Kidney epithelial cell (primary cell): ENCODE data around the gene LORICRIN. TPM values are rescaled to one million over a fixed set of nuclear protein-coding genes. Genes with fewer than 3 reads are reported as not detected.

Experiments used
- DNase-seq: peaks from one replicate; pipeline ENCODE4 v3.0.0-alpha.2; 2010; ENCODE audit warnings: low read depth
- H3K27me3 ChIP-seq: 2 replicates; pipeline ENCODE4 v1.6.0; 2011; ENCODE audit warnings: low read length; ENCODE audit not compliant: control insufficient read depth, insufficient read depth
- H3K36me3 ChIP-seq: 2 replicates; pipeline ENCODE4 v1.5.1; 2011; ENCODE audit warnings: low read length; ENCODE audit not compliant: control insufficient read depth, insufficient read depth
- H3K4me3 ChIP-seq: 2 replicates; pipeline ENCODE4 v1.5.1; 2011; ENCODE audit warnings: low read depth, mild to moderate bottlenecking, control low read depth, low read length
- total RNA-seq: library from RNA; depleted of rRNA; stranded (reverse); fragments of >200 nt; gene quantifications from 2 replicates; pipeline ENCODE4 v1.2.3, GENCODE V29; 2015
- TF ChIP-seq, protein P1 (sequence below): IDR thresholded peaks from 2 replicates; pipeline ENCODE4 v1.5.1; 2011; ENCODE audit warnings: mild to moderate bottlenecking, moderate library complexity, low read length, control low read depth, inconsistent platforms; ENCODE audit not compliant: insufficient read depth, poor library complexity, severe bottlenecking

LORICRIN gene, protein sequence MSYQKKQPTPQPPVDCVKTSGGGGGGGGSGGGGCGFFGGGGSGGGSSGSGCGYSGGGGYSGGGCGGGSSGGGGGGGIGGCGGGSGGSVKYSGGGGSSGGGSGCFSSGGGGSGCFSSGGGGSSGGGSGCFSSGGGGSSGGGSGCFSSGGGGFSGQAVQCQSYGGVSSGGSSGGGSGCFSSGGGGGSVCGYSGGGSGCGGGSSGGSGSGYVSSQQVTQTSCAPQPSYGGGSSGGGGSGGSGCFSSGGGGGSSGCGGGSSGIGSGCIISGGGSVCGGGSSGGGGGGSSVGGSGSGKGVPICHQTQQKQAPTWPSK
- total RNA-seq: not detected in 2 replicates

DNA sequence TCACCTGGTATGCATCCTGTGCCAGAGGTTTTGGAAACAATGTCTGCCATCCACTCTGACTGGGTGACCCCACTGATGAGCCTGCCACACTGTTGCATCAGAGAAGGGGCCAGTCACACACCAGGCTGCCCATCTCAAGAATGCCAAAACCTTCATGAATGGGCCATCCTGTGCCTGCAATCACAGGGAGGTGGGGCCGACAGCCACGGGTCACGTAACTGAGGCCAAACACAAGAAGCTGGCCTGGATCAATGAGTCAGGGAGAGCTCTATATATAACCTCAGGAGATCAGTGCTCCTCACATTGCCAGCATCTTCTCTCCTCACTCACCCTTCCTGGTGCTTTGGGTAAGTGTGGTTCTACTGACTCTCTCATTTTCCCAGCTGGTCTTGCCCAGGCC lies at the start of gene LORICRIN:
LORICRIN (plus strand) TSS at position 301 of the 400 bp plus-strand sequence. CDS start 1,263 bp downstream, outside the sequence.
- Histone ChIP-seq H3K4me3 (no peak within 1 kb of the TSS), H3K27me3 (peaks cover 35% of the 10 kb centered on the region), H3K36me3 (no peaks in the 10 kb centered on the region)
- no peak for DNase-seq
- TF ChIP-seq, protein P1, sequence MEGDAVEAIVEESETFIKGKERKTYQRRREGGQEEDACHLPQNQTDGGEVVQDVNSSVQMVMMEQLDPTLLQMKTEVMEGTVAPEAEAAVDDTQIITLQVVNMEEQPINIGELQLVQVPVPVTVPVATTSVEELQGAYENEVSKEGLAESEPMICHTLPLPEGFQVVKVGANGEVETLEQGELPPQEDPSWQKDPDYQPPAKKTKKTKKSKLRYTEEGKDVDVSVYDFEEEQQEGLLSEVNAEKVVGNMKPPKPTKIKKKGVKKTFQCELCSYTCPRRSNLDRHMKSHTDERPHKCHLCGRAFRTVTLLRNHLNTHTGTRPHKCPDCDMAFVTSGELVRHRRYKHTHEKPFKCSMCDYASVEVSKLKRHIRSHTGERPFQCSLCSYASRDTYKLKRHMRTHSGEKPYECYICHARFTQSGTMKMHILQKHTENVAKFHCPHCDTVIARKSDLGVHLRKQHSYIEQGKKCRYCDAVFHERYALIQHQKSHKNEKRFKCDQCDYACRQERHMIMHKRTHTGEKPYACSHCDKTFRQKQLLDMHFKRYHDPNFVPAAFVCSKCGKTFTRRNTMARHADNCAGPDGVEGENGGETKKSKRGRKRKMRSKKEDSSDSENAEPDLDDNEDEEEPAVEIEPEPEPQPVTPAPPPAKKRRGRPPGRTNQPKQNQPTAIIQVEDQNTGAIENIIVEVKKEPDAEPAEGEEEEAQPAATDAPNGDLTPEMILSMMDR: no peak

DNA sequence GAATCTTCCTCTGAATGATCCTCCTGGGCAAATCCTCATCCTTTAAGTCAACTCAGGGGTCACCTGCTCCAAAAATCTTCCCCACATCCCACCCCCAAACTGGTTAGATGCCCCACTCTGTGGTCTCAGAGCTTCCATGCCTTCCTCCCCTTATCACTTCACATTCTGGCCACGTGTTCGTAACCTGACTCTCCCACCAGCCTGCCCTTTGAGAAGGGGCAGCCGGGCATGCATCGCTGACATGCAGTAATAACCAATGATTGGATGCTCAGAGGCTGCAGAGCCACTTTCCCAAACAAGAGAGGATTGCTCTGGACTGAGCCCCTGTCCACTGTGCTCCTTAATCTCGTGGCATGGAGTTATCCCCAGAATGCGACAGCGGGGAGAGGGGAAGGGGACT lies 49.3 kb upstream of the LORICRIN start:
- Histone ChIP-seq H3K36me3 (no peaks in the 10 kb centered on the region), H3K4me3 (no peak overlapping the region), H3K27me3 (no peaks in the 10 kb centered on the region)
- no peak for DNase-seq
- TF ChIP-seq, protein P1: no peak

DNA sequence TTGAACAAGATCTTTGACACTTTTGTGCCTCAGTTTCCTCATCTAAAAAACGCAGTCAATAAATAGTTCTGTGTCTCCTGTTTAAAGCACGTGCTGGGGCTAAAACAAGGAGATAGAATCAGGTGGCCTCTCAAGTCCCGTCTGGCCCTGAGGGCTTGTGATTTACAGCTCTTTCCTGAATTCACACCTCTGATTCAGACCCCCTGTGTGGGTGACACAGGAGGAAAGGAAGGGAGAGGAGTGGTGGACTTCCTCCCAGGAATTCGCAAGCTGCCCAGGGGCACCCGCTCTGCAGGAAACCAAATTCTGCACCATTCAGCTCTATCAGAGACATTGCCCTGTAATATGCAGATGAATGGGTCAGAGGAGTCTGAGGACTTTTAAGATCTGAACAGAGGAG lies 47.3 kb upstream of the LORICRIN start:
- H3K4me3 ChIP-seq: no peak overlapping the region
- H3K36me3 ChIP-seq: no peaks in the 10 kb centered on the region
- TF ChIP-seq, protein P1: no peak
- DNase-seq: no peak
- H3K27me3 ChIP-seq: no peaks in the 10 kb centered on the region

DNA sequence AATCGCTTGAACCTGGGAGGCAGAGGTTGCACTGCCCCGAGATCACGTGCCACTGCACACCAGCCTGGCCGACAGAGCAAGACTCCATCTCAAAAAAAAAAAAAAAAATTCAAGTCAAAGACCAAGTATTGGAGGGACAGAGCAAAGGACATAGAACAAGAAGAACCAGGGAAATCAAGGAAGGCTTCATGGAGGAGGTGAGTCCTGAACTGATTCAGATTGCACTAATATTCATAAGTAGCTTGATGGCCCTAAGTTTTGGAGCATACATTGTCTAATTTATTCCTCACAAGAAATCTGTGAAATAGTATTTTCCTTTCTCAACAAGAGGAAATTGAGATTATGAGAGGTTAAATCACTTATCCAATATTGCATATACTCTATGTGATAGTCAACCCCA lies 46.0 kb upstream of the LORICRIN start:
- TF ChIP-seq, protein P1: no peak
- no peak for DNase-seq
- H3K36me3 ChIP-seq: no peaks in the 10 kb centered on the region
- H3K4me3 ChIP-seq: no peak overlapping the region
- no peaks in the 10 kb centered on the region for H3K27me3 ChIP-seq

DNA sequence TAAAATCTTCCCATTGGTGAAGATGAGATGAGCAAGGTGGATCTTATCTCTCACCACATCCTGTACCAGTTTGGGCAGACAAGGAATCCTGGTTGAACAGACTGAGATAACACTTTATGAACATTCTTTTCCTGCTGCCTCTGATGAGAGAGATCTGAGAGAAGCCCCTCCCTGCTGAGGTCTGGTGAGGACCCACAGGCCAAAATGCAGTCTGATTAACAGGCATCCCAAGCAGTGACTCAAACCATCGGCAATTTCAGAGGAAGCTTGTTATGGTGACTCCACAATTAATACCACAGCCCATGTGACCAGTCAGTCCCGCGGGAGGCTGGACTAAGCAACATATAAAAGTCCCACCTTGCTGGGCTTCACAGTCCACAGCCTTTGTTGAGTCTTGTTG lies 42.3 kb upstream of the LORICRIN start, which contains the start of gene PRR9:
PRR9 (plus strand) TSS at position 373 of the 400 bp plus-strand sequence. CDS start 561 bp downstream, outside the sequence.
- Histone ChIP-seq H3K36me3 (no peaks in the 10 kb centered on the region), H3K27me3 (peaks cover under 1% of the 10 kb centered on the region), H3K4me3 (no peak within 1 kb of the TSS)
- no peak for DNase-seq
- TF ChIP-seq, protein P1: no peak
